DMS53 treated with DMSO at 0.1 percent for 48 hours (cell line): ENCODE measurements around the gene NCK2.

Source experiments
- DNase-seq: peaks from one replicate; lab custom pipeline; 2025; ENCODE audit not compliant: unreplicated experiment; lab: John Stamatoyannopoulos, UW

The NCK2 gene

GRCh38 chr2:105841551-105841950 lies 96.8 kb downstream of the NCK2 start:
- no peak for DNase-seq

- DNase-seq: no peak
Measured at GRCh38 chr2:105842555-105842954, 97.8 kb downstream of the NCK2 start.

- no peak for DNase-seq
Measured at GRCh38 chr2:105843476-105844374, 99.0 kb downstream of the NCK2 start.

GRCh38 chr2:105845976-105846375 lies 101.3 kb downstream of the NCK2 start:
- no peak for DNase-seq

GRCh38 chr2:105847056-105847455 lies 102.3 kb downstream of the NCK2 start:
- no peak for DNase-seq

GRCh38 chr2:105848367-105848766 lies 103.7 kb downstream of the NCK2 start:
- no peak for DNase-seq

- peak; percentile 78 for DNase-seq
Measured at GRCh38 chr2:105849431-105850179, 104.9 kb downstream of the NCK2 start.

- DNase-seq: no peak
Measured at GRCh38 chr2:105852066-105852465, 107.4 kb downstream of the NCK2 start.

- DNase-seq: peak; percentile 23
Measured at GRCh38 chr2:105853354-105854088, 108.8 kb downstream of the NCK2 start.

GRCh38 chr2:105854972-105855371 lies 110.3 kb downstream of the NCK2 start:
- no peak for DNase-seq

GRCh38 chr2:105856581-105856980 lies 111.9 kb downstream of the NCK2 start:
- no peak for DNase-seq

GRCh38 chr2:105857076-105857740 lies 112.5 kb downstream of the NCK2 start:
- no peak for DNase-seq

GRCh38 chr2:105858868-105859693 lies 114.4 kb downstream of the NCK2 start:
- no peak for DNase-seq

- DNase-seq: no peak
Measured at GRCh38 chr2:105859694-105859951, 114.9 kb downstream of the NCK2 start.

- no peak for DNase-seq
Measured at GRCh38 chr2:105860567-105860966, 115.9 kb downstream of the NCK2 start.

GRCh38 chr2:105861200-105861599 lies 116.5 kb downstream of the NCK2 start:
- no peak for DNase-seq

- no peak for DNase-seq
Measured at GRCh38 chr2:105862843-105863242, 118.1 kb downstream of the NCK2 start.

- no peak for DNase-seq
Measured at GRCh38 chr2:105864262-105864661, 119.5 kb downstream of the NCK2 start.

- DNase-seq: no peak
Measured at GRCh38 chr2:105865222-105865913, 120.7 kb downstream of the NCK2 start.
